HG03280 (cell line): Measurements from ENCODE around the gene HOMER2.
"Not testable (repeated sequence)": the region's sequence is repeated elsewhere in the genome, so short reads cannot be mapped to it uniquely, and the experiment has no call there.

Experiments
- ATAC-seq: cut with Tn5 transposase; IDR thresholded peaks from one replicate; pipeline ENCODE4 v1.9.1; 2021; ENCODE audit warnings: mild to moderate bottlenecking, moderate library complexity; ENCODE audit not compliant: unreplicated experiment

HOMER2 gene

DNA sequence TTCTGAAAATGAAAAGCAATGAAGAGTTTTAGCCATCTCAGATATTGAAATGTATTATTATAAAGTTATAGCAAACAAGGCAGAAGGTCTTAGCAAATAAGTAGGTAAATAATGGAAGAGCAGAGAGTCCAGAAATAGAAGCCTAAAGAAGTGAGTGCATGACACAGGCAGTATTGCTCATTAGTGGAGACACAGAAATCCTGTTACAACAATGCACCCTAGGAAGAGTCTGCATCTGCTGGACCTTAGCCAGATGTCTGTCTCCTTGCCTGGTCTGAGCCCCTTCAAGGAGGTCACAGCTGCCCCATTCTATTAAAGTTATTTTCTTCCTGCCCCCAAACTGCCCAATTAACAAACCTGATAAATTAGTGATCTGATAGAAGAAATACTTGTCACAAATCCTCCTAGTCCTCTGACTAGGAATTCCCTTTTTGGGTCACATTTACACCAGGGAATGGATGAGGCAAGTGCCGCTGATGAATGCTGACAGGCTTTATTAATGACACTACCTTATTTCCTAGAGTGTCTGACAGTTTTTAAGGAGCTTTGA is 51.9 kb downstream of the HOMER2 start:
- ATAC-seq = no peak

DNA sequence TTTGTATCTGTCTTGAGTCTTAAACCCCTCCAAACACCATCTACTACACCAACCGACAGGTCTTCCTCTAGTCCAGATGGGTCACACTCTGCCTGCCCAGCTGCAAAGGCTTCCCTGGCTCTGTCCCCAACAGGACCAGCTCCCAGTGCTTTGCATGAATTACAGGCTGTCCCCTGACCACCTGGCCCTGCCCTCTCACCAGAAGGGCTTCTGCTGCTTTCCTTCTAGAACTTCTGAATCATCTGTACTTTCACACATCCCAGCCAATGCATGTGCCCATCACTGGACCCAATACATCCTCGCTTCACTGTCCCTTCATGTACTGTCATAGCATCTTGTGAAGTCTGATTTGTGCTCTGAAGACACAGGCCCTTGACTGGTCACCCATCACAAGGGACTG is 53.6 kb downstream of the HOMER2 start:
- no peak for ATAC-seq

- ATAC-seq = no peak
Observed at GRCh38 chr15:82895983-82896382, 56.5 kb downstream of the HOMER2 start.

DNA sequence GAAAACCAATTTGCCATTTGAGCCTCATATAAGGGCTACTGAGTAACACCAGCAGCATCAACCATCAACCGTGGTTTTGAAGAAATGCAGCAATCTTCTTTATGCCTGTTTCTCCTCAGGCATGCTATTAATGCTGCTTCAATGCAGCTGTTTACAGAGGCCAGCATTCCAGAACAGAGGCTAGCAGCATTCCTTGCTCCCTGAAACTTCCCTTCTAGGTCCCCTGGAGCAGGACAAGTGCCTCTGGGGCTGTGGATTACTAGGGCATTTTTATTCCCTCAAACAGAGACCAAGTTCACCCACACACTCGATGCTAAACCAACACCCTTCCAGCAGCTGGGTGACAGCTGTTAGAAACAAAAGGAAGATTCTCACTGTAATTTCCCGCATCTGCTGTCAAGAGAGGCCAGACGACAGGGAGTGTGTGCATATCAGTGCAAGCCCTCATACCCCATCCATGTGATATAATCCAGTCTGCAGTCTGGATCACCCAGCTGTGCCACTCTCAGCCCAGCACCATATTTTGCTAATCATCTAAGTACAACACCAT is 57.5 kb downstream of the HOMER2 start:
- ATAC-seq = no peak

DNA sequence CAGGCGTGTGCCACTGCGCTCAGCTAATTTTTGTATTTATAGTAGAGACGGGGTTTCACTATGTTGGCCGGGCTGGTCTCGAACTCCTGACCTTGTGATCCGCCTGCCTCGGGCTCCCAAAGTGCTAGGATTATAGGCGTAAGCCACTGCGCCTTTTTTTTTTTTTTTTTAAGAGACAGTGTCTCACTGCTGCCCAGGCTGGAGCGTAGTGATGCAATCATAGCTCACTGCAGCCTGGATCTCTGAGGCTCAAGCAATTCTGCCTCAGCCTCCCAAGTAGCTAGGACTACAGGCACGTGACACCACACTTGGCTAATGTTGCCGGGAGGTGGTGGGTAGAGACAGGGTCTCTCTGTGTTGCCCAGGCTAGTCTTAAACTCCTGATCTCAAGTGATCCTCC is 59.0 kb downstream of the HOMER2 start:
- ATAC-seq = not testable (repeated sequence)

DNA sequence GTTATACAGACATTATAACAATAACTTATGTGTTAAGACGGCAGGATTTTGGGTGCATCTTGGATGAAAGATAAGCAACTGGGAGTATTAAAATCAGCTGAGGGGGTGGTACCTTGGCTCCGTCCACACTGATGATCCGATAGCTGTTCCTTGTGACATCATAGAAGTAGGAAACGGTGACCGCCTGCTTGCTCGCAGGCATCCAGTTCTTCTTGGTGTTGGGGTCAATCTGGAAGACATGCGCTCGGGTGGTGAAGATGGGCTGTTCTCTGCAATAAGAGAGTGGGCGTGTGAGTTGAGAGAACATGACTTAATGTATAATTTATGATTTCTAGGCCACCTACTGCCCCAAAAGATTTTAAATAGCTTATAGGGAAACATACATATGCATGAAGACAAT is 59.9 kb downstream of the HOMER2 start:
- ATAC-seq = no peak

GRCh38 chr15:82890995-82891390 is 61.5 kb downstream of the HOMER2 start:
- no peak for ATAC-seq

DNA sequence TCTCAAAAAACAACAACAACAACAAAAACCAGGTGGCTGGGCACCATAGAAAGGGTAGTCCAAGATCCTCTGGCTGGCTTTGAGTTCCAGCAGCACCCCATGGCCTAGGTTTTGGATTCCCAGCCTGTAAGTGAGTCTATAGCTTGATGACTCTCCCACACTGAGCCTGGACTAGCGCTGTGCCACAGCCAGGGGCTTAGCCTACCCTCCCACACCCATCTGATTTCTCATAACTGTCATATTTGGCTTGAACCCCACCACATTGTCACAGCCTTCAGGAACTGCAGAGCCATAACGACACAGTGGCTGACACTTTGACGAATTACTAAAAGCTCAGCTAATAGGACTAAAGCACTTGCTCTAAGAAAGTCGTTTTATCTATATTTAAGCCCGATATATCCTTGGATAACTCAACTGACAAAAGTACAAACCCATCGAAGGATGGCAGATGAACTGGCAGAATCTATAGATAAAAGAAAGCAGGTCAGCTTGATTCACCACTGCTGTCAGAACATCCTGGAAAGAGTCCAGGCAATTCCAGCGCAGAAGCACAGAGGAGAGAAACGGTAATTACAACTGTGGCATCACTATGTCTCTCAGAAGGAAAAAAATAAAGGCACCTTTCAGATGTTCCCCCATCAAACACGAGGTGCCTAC is 62.1 kb downstream of the HOMER2 start:
- no peak for ATAC-seq

GRCh38 chr15:82882273-82882928 is 70.1 kb downstream of the HOMER2 start:
- no peak for ATAC-seq

DNA sequence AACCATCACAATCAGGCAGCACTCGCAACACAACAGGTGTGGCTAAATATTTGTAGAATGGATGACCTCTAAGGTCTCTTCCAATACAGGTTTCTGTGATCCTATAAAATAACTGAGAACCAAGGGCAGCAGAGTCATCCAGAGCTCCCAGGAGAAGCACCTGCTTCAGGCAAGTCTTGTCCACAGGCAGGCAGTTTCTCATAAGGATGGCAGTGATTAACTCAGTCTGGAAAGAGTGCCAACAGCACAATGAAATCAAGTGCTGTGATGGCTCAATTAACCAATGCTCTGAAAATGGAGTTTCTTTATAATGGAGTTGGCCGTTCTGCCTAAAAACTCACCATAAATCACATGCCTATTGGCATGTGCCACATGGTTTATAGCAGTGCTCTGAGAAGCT is 70.8 kb downstream of the HOMER2 start:
- ATAC-seq = no peak

- no peak for ATAC-seq
Observed at GRCh38 chr15:82880704-82881103, 71.8 kb downstream of the HOMER2 start.

- no peak for ATAC-seq
Observed at GRCh38 chr15:82878325-82878724, 74.2 kb downstream of the HOMER2 start.

- ATAC-seq = no peak
Observed at GRCh38 chr15:82877825-82878224, 74.7 kb downstream of the HOMER2 start.

GRCh38 chr15:82875411-82876003 is 77.0 kb downstream of the HOMER2 start:
- ATAC-seq = no peak

DNA sequence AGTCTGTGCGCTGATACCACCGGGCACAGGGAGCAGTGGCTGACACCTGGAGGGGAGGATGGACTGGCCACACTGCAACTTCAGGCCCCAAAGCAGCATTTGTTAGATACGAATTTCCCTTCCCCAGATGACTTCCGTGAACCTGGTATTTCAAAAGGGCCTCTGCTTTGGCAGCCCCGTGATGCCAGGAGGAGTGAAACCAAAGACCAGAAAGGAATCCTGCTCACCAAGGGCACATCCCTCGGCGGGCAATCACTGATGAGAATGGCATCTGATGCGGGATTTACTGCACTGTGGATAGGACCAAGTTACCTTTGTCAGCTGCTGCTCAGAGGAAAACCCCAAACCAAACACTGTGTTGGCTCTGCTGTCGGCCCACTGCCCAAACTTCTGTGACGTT is 77.6 kb downstream of the HOMER2 start:
- ATAC-seq = no peak

- ATAC-seq = no peak
Observed at GRCh38 chr15:82874267-82874666, 78.3 kb downstream of the HOMER2 start.

DNA sequence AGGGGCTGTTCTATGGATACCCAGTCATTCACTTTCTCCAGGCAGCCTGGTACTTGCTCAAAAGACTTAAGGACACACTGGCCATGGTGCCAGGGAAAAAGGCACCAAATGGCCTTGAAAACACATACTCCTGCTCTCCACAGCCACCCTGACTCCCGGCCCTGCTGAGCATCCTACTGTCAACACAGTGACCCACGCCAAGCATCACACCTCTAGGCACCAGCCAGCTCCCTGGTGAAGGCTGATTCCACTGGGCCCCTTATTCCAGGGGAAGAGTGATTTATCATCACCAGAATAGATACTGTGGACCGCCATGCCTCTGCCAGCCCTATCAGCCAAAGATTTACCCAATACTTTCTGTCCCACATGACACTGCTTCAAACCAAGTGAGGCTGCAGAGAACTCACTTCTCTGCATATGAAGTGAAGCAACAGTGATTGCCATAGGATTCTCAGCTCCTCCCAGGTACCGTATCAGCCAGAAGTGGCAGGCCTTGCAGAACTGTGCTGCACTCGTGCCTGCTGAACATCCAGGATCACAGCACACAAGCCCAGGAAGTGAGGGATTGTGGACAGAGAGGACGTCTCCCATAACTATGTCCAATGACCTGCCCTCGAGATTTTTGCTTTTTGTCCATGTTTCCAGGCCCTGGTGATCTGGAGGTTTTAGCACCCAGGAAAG is 79.4 kb downstream of the HOMER2 start:
- ATAC-seq = no peak

DNA sequence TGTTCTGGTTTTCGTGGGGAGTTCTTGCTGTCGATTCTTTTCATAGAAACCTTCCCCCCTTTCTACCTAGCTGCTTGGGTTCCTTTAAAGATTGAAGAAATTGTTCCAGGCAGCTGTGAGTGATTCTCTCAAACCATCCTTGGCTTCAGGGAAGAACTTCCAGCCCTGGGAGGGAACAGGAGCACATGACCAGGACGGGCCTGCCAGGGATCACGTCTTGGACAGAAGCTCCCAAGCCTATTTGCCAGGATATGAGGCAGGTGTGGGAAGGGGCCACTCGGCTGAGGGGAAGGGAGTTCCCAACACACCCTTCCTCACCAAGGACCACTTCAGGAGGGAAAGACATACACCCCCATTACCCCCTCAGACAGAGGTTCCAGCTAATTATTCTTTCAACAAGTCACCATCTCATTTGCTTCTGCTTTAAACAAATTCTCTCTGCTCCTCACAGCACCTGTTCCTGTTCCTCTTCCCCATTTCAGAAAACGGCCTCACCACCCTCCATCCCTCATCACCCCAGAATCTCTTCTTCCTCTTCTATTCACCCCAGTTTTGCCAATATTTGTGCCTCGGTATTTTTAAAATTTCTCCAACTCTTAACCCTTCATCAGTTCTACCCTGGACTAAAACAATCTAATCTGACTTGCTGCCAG is 80.6 kb downstream of the HOMER2 start:
- ATAC-seq = no peak

DNA sequence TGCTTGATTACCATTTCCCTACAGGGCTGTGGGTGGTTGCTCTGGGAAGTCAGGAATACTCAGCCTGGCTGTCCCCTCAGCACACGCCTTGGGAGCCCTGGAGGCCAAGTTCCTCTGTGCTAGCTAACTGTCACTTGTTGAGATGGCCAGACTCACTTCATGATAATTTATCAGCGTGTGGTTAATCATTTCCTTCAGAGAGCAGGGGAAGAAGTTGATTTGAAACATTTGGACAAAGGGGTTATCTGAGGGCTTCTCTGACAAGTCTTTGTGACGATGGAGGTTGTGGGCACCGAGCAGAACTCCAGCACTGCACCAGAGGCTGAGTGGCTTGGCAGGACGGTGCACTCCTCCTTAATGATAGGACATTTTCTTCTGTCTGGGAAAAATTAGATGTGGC is 81.2 kb downstream of the HOMER2 start:
- ATAC-seq = no peak

- no peak for ATAC-seq
Observed at GRCh38 chr15:82870727-82871320, 81.7 kb downstream of the HOMER2 start.
